ENCODE data around the gene PCDHGA8.

GRCh38 chr5:141382469-141383294 is 9.8 kb upstream of the PCDHGA8 start, which contains the start of gene PCDHGA7:
- no peak for TF ChIP-seq ZFP3 (tag by site-specific recombination; IDR thresholded peaks at IDR 0.05; ENCODE audit: low read depth)
- TF ChIP-seq ZNF18 (tag by site-specific recombination; IDR thresholded peaks at IDR 0.05), result no peak
- no peak for TF ChIP-seq CTCF (tag by site-specific recombination; IDR thresholded peaks at IDR 0.05)
